Activated CD8-positive, alpha-beta memory T cell treated with anti-CD3 and anti-CD28 coated beads for 36 hours (primary cell): ENCODE results near the gene NGEF. TPM values are rescaled to one million over a fixed set of nuclear protein-coding genes. Genes with fewer than 3 reads are reported as not detected.

Experiments
- CTCF ChIA-PET: fragments of 350-600 bp; sonication (Branson Sonifier 250); formaldehyde crosslinking; loops from one replicate; lab custom pipeline; 2021; ENCODE audit warnings: antibody characterized with exemption; lab: Charles Lee
- POLR2A ChIA-PET: fragments of 350-600 bp; sonication (Branson Sonifier 250); formaldehyde crosslinking; loops from one replicate; lab custom pipeline; 2021; ENCODE audit warnings: antibody characterized with exemption; lab: Charles Lee
- total RNA-seq, 2 experiments: library from RNA; stranded (reverse); gene quantifications; one replicate each; pipeline ENCODE4 v1.2.3, GENCODE V29; 2021

NGEF gene
- total RNA-seq, 2 experiments from 2014 or later: 0.10 to 0.13 TPM

DNA sequence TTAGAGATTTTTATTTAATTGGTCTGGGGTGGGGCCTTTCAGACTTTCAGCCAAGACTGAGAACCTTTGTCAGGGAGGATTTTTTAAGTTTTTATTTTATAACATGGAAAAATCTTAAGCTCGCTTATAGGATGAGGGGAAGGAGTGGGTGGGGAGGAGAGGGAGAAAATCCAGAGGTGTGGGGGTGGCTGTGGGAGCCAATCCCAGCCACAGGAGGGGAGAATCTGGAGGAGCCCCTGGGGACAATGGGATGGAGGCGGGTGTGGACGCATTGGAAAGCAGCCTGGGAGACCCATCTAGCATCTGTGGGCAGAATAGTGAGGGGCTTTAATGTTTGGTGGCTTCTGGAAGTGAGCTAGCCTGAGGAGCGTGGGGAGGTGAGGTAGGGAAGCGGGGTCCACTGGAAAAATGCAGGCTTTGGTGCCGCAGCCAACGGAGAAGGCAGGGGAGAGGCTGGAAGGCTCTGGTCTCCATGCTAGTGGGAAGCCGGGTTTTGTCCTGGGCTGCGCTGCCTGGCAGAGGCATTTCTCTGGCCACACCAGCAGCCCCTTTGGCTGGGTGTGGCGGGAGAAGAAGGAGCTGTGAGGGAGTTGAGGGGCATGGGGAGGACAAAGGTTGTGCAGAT lies 35.6 kb upstream of the NGEF start:
- POLR2A ChIA-PET: no interaction called here
- CTCF ChIA-PET: interaction anchor here (0.6 kb wide), 1 partner anchor 10 kb away, joined by 5 read pairs; no protein-coding TSS in a partner anchor

DNA sequence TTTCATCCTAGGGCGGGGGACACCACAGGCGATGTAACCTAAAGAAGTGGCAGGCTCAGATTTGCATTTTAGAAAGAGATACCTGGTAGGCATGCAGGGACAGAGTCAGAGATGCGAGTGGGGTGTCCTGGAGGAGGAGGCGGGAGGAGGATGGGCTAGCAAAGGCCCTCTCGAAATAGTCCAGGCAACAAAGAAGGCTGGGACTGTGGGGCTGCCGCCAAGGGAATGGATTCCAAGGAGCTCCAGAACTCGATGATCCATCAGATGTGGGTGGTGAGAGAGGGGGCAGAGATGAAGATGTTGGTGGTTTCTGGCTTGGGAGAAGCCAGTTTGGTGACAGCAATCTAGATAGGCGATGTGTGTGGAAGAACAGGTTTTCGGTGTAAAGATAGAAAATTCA lies 34.6 kb upstream of the NGEF start:
- CTCF ChIA-PET: no interaction called here
- POLR2A ChIA-PET: interaction anchor here (0.6 kb wide), 1 partner anchor 50 kb away, joined by 3 read pairs; no protein-coding TSS in a partner anchor

DNA sequence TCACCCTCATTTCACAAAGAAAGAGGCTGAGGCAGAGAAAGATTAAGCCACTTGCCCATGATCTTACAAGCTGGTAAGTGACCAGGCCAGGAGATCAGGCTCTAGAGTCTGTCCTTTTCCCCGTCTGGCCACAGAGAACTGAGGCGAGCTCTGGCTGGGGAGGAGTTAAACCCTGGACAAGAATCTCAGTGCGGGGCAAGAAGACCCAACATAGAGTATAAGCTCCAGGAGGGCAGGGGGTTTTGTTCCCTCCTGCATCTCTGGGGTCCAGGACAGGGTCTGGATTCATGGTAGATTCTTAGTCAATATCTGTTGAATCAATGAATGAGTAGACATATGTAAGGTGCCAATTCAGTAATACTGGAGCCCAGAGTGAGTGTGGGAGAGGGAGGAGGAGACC lies 34.1 kb upstream of the NGEF start:
- CTCF ChIA-PET: no interaction called here
- POLR2A ChIA-PET: interaction anchor here (0.6 kb wide), 1 partner anchor 50 kb away, joined by 3 read pairs; no protein-coding TSS in a partner anchor

DNA sequence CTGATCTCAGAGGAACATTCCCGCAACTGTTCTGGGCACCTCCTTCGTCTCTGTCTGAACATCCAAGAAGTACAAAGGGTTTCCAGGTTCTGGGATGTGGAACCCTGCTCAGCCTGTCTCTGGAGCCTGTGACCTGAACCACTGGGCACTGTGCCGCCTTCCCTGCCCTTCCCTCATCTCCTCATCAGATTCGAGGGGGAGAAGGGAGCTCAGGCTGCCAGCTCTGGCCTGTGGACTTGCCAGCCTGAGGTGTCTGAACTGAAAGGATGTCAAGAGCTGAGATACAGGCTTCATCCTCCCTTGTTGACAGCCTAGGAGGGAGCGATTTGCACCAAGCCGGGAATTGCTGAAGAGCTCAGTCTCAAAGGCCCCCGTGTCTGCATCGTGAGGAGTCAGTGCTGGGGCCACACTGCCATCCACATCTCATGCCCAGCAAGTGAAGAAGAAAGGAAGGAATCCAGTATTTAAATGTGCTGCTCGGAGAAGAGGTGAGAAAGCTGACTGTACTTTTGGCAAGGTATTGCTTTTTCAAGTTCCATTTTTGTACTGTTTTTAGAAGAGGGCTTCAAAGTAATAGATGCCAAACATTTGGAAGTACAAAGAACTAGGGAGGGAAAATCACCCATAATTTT lies 32.0 kb upstream of the NGEF start:
- CTCF ChIA-PET: no interaction called here
- POLR2A ChIA-PET: no interaction called here

DNA sequence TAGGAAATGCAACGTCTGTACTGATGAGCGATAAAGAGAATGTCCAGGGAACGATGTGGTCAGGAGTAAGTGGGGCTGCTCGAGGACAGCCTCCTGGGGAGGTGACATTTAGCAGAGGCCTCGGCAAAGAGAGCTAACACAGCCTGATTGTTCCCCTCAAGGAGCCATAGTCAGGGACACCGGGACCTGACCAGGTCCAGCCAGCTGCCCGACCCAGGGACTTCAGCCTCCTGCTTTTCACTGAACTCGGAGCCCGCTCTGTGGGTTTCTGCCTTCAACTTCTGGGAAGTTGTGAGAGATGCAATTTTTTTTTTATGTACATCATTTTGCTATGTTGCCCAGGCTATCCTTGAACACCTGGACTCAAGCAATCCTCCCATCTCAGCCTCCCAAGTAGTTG lies 29.5 kb upstream of the NGEF start:
- POLR2A ChIA-PET: no interaction called here
- CTCF ChIA-PET: interaction anchor here (1.2 kb wide), 1 partner anchor 11 kb away, joined by 3 read pairs; no protein-coding TSS in a partner anchor

DNA sequence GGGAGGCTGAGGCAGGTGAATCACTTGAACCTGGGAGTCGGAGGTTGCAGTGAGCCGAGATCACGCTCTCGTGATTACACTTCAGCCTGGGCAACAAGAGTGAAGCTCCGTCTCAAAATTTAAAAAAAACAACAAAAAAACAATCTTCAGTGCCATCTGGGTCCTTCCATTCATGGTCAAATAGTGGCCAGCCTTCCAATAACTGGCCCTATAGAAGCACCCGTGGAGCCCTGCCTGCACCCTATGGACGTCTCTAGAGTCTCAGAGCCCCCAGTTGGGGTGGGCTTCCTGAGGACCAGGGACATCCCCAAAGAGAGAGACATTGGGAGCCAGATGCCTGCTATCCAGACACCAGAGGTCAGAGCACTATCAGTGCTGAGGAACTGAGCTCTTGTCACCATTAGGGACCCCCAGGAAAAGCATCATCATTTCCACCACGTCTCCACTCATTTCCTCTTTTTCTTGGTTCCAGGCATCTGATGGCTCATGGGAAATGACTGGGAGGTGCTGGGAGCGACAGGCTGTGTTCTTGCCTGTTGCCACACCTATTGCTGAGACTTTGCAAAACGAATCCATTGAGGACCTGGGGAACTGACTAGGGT lies 28.8 kb upstream of the NGEF start:
- CTCF ChIA-PET: interaction anchor here (0.6 kb wide), 1 partner anchor 189 kb away, joined by 3 read pairs; no protein-coding TSS in a partner anchor
- POLR2A ChIA-PET: no interaction called here

DNA sequence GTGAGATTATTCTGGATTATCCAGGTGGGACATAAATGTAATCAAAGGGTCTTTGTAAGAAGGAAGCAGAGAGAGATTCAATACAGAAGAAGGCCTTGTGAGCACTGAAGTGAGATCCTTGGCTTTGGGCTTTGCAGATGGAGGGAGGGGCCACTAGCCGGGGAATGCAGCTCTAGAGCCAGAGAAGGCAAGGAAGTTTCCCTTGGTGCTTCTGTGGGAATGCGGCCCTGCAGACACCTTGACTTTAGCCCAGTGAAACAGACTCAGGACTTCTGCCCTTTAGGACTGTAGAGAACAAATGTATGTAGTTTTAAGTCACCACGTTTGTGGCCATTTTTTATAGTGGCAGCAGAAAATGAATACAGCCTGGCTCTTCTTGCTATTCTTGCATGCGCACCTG lies 27.5 kb upstream of the NGEF start:
- CTCF ChIA-PET: no interaction called here

DNA sequence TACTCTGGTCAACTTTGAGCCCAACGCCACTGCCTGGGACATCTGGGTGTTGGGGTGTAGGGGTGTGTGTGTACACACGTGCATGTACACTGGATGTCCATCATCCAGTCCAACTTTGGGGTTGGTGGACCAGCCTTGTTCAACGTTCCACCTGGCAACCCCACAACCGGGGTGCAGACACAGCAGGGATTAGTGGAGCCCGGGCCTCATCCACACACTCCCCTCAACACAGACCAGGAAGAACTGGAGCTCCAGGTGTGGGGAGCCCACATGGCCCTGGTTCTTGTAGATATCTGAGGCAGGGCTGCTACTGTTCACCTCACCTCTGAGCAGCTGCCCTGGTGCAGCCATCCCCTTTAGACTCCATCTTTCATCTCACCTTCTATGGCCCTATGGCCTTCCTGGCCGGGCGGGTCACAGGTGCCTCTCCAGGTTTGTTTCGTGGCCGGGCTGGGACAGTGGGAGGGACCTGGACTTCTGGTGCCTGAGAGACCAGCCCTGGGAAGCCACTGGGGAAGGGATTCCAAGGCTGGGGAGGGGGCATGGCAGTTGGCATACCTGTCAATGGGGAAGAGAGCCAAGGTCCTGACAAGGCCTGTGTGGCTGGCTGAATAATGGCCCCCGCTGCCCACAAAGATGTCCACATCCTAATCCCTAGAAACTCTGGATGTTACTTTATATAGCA lies 26.9 kb upstream of the NGEF start:
- ChIA-PET POLR2A (no interaction called here), CTCF (no interaction called here)

More for the DNA sequence above, 27.5 kb upstream of the NGEF start:
- POLR2A ChIA-PET: no interaction called here

DNA sequence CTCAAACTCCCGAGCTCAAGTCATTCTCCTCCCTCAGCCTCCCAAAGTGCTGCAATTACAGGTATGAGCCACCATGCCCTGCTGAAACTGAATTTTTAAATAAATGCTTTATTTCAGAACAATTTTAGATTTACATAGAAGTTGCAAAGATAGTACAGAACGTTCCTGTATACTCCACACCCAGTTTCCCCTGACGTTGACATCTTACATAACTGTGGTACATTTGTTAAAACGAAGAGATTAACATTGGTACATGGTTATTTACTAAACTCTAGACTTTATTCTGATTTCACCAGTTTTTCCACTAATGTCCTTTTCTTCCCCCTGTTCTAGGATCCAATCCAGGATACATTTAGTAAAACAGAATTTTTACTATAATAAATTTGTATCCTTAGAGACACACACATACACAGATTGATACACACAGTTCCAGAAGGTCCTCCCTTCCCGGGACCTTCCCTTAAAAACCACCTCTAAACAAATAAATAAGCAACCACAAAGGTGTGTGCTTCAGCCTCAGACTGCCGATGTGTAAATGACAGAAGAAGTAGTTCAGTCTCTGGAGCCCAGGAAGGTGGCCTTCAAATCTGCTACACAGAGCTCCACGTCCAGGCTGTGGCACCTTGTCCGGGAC lies 26.3 kb upstream of the NGEF start:
- CTCF ChIA-PET: no interaction called here
- POLR2A ChIA-PET: no interaction called here

DNA sequence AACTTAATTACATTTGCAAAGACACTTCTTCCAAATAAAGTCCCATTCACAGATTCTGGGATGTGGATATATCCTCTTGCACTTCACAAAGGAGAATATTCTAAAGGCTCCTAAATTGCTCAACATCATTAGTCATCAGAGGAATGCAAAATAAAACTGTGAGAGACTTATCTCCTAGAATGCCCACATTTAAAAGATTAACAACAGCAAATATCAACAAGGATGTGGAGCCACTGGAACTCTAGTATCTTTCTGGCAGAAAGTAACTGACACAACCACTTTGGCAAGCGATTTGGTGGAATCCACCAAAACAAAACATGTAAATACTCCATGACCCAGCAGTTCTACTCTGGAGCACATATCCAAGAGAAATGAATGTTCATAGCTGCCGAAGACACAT lies 24.0 kb upstream of the NGEF start:
- ChIA-PET CTCF (interaction anchor here (0.9 kb wide), 1 partner anchor 16 kb away, joined by 5 read pairs; no protein-coding TSS in a partner anchor), POLR2A (no interaction called here)

DNA sequence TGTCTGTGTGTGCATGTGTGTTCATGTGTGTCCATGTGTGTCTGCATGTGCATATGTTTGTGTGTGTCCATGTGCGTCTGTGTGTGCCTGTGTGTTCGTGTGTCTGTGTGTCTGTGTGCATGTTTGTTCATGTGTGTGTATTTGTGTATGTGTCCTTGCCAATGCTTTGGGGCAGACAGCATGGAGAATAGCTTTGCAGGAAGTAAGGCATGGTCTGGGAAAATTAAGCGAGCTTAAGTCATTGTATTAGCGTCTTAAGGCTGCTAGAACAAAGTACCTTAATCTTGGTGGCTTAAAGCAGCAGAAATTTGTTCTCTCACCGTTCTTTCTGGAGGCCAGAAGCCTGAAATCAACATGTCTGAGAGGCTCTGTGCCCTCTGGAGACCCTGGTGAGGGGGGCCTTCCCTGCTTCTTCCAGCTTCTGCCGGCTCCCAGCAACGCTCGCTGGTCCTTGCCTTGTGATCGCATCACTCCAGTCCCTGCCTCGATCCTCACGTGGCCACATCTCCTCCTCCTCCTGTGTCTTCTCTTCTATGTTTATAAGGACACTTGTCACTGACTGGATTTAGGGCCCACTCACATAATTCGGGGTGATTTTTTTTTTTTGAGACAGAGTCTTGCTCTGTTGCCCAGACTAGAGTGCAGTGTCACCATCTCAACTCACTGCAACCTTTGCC lies 23.2 kb upstream of the NGEF start:
- ChIA-PET POLR2A (no interaction called here), CTCF (no interaction called here)

DNA sequence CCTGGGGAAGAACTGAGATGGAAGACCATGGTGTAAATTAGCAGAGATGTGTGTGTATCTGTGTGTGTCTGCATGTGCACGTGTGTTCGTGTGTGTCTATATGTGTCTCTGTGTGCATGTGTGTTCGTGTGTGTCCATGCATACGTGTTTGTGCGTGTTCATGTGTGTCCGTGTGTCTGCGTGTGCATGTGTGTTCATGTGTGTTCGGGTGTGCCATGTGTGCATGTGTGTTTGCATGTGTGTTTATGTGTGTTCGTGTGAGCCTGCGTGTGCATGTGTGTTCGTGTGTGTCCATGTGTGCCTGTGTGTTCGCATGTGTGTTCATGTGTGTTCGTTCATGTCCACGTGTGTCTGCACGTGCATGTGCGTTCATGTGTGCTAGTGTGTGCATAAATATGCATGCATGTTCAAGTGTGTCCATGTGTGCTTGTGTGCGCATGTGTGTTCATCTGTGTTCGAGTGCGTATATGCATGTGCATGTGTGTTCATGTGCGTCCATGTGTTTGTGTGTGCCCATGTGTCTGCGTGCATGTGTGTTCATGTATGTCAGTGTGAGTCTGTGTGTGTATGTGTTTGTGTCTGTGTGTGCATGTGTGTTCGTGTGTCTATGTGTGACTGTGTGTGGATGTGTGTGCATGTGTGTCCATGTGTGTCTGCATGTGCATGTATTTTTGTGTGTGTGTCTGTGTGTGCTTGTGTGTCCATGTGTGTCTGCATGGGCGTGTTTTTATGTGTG lies 22.5 kb upstream of the NGEF start:
- POLR2A ChIA-PET: no interaction called here
- CTCF ChIA-PET: no interaction called here

DNA sequence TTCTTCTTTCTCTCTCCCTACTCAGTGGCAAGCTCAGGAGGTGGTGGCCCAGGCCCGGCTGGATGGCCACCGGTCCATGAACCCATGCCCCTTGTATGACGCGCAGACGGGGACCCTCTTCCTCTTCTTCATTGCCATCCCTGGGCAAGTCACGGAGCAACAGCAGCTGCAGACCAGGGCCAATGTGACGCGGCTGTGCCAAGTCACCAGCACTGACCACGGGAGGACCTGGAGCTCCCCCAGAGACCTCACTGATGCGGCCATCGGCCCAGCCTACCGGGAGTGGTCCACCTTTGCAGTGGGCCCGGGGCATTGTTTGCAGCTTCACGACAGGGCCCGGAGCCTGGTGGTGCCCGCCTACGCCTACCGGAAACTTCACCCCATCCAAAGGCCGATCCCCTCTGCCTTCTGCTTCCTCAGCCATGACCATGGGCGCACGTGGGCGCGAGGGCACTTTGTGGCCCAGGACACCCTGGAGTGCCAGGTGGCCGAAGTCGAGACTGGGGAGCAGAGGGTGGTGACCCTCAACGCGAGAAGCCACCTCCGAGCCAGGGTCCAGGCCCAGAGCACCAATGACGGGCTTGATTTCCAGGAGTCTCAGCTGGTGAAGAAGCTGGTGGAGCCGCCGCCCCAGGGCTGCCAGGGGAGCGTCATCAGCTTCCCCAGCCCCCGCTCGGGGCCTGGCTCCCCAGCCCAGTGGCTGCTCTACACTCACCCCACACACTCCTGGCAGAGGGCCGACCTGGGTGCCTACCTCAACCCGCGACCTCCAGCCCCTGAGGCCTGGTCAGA lies 21.2 kb upstream of the NGEF start:
- ChIA-PET CTCF (interaction anchor here (0.8 to 1.6 kb wide), 2 partner anchors 19 to 44 kb away, joined by 5 to 6 read pairs; no protein-coding TSS in a partner anchor), POLR2A (no interaction called here)

DNA sequence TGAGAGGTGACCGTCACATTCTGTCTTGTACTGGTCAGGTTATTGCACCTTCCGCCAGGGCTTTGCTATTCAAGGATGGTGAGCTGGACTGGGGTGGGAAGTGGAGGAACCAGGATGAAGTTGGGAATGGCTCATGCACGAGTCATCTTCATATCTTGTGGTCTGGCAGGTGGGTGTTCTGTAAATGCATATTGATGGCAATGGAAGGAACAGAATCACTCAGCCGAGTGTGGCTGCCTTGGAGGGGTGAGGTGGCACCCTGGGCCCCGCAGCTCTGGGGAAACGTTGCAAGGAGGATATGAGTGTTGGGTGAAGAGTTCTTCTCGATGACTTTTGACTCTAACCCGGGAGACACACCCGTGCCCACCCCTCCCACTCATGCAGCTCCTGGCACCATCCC lies 20.6 kb upstream of the NGEF start:
- POLR2A ChIA-PET: no interaction called here
- CTCF ChIA-PET: interaction anchor here (0.8 to 1.6 kb wide), 2 partner anchors 20 to 44 kb away, joined by 5 to 6 read pairs; no protein-coding TSS in a partner anchor

DNA sequence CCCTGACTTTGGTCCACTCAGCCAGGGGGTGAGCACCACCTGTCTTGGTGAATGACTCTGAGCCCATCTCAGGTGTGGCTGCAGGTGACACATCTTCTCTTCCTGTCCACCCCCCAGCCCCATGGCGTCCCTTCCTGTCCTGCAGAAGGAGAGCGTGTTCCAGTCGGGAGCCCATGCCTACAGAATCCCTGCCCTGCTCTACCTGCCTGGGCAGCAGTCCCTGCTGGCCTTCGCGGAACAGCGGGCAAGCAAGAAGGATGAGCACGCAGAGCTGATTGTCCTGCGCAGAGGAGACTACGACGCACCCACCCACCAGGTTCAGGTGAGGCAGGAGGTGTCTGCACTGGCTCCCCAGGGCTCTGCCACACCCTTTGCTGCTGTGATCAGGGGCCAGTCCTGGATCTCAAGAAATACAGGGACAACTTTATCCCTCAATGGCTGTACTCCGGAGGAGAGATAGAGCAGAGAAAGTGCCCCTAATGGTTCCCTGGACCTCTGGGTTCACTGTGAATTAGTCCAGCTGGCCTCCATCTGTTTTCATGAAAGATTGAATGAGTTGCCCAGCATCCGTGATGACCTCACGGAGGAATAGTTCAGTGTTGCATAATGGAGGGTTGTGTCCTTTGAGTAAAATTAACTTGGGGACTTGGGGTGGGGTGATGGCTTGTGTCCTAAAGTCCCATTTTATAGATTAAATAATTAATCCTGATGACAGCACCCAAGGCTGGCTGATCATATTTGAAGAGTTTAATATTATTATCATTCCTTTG lies 19.7 kb upstream of the NGEF start, which contains the start of gene NEU2:
NEU2 (plus strand) TSS at position 122 of the 770 bp plus-strand sequence; CDS start at position 122, 0 bp downstream.
- ChIA-PET CTCF (interaction anchor here (1.6 kb wide), 1 partner anchor 21 kb away, joined by 6 read pairs; no protein-coding TSS in a partner anchor), POLR2A (no interaction called here)
